Hematopoietic multipotent progenitor cell treated with erythropoietin and hydrocortisone succinate and interleukin-3 and kit ligand, for 17 days (in vitro differentiated cells): ENCODE results near the gene PYROXD2.

ENCODE experiments used
- DNase-seq: peaks from one replicate; pipeline ENCODE4 v3.0.0-alpha.2; 2015; ENCODE audit warnings: low spot score

PYROXD2 gene

GRCh38 chr10:98414932-98415730 lies at the start of gene PYROXD2:
Gene PYROXD2, minus strand, starts transcription at chr10:98415182. Its CDS starts 47 bp downstream, at chr10:98415135.
- peak; percentile 83 for DNase-seq

- peak; percentile 92 for DNase-seq
Measured at GRCh38 chr10:98463976-98464754, 49.2 kb upstream of the PYROXD2 start.

- peak; percentile 86 for DNase-seq
Measured at GRCh38 chr10:98463016-98463415, 48.0 kb upstream of the PYROXD2 start.

- no peak for DNase-seq
Measured at GRCh38 chr10:98461500-98461842, 46.5 kb upstream of the PYROXD2 start.

GRCh38 chr10:98460837-98461499 lies 46.0 kb upstream of the PYROXD2 start:
- peak; percentile 90 for DNase-seq

- peak; percentile 35 for DNase-seq
Measured at GRCh38 chr10:98458809-98459784, 44.1 kb upstream of the PYROXD2 start.

GRCh38 chr10:98457721-98458120 lies 42.7 kb upstream of the PYROXD2 start:
- DNase-seq: peak; percentile 72

GRCh38 chr10:98456686-98457482 lies 41.9 kb upstream of the PYROXD2 start:
- peak; percentile 47 for DNase-seq

- DNase-seq: peak; percentile 28
Measured at GRCh38 chr10:98456043-98456570, 41.1 kb upstream of the PYROXD2 start.

GRCh38 chr10:98453729-98454128 lies 38.7 kb upstream of the PYROXD2 start:
- no peak for DNase-seq

- no peak for DNase-seq
Measured at GRCh38 chr10:98450618-98451017, 35.6 kb upstream of the PYROXD2 start.

GRCh38 chr10:98449287-98449686 lies 34.3 kb upstream of the PYROXD2 start:
- DNase-seq: peak; percentile 36

GRCh38 chr10:98446661-98447221 lies 31.8 kb upstream of the PYROXD2 start, which contains the start of gene HPS1:
Gene HPS1, minus strand, starts transcription at chr10:98446935. Its CDS starts 3,695 bp downstream, at chr10:98443240.
- DNase-seq: peak; percentile 91

GRCh38 chr10:98446151-98446660 lies 31.2 kb upstream of the PYROXD2 start:
- DNase-seq: peak; percentile 75

GRCh38 chr10:98445200-98445812 lies 30.3 kb upstream of the PYROXD2 start:
- peak; percentile 37 for DNase-seq

GRCh38 chr10:98444314-98445006 lies 29.5 kb upstream of the PYROXD2 start:
- peak; percentile 40 for DNase-seq

- DNase-seq: no peak
Measured at GRCh38 chr10:98438715-98439114, 23.7 kb upstream of the PYROXD2 start.

- DNase-seq: no peak
Measured at GRCh38 chr10:98436704-98437103, 21.7 kb upstream of the PYROXD2 start.

- no peak for DNase-seq
Measured at GRCh38 chr10:98435178-98435577, 20.2 kb upstream of the PYROXD2 start.
